ENCODE data around the gene EHHADH.

DNA sequence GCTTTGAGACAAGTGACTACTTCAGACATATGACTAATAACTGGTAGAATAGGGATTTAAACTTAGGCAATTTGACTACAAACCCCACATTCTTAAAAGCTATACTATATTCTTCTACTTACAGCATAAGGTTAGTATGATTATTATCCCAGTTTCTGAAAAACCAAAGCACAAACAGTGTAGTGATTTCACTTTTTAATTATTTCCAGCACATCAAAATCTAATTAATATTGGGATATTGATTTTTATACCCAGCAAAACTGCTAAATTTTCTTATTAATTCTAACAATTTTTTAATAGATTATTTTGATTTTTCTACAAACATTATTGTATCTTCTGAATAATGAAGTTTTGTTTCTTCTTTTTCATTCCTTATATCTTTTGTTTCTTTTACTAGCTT is 16.9 kb downstream of the EHHADH start:
- TF ChIP-seq CTCF (IDR thresholded peaks at IDR 0.05): no peak
- TF ChIP-seq POLR2A (IDR thresholded peaks at IDR 0.05): no peak

Measured in lower leg skin (tissue), 3 donors.